ENCODE measurements around the gene RNF207.

The RNF207 gene

GRCh38 chr1:6269296-6269695 lies 63.4 kb downstream of the RNF207 start:
- Histone ChIP-seq H3K4me2 (ENCODE audit: low read length) (no peak overlapping the region), H3K36me3 (replicated peaks; ENCODE audit: low read depth, low read length) (no peaks in the 10 kb centered on the region), H2AFZ (ENCODE audit: low read depth, low read length) (no peak overlapping the region), H3K9me3 (ENCODE audit: insufficient read depth, low read length) (no peaks in the 10 kb centered on the region), H3K4me3 (ENCODE audit: low read length) (no peak overlapping the region), H3K27ac (ENCODE audit: low read length) (no peak overlapping the region), H3K9ac (ENCODE audit: low read length) (no peak overlapping the region), H3K4me1 (ENCODE audit: low read length) (no peaks in the 10 kb centered on the region), H4K20me1 (ENCODE audit: insufficient read depth, low read length) (no peaks in the 10 kb centered on the region), H3K79me2 (ENCODE audit: low read length) (no peaks in the 10 kb centered on the region), H3K27me3 (ENCODE audit: low read depth, low read length) (no peaks in the 10 kb centered on the region)
- TF ChIP-seq EZH2phosphoT487 (IDR thresholded peaks at IDR 0.05; ENCODE audit: low read depth): no peak

GRCh38 chr1:6269720-6270400 lies 63.9 kb downstream of the RNF207 start:
- Histone ChIP-seq H4K20me1 (ENCODE audit: insufficient read depth, low read length) (no peaks in the 10 kb centered on the region), H3K27me3 (ENCODE audit: low read depth, low read length) (no peaks in the 10 kb centered on the region), H3K79me2 (ENCODE audit: low read length) (no peaks in the 10 kb centered on the region), H3K27ac (ENCODE audit: low read length) (no peak overlapping the region), H3K36me3 (replicated peaks; ENCODE audit: low read depth, low read length) (no peaks in the 10 kb centered on the region), H3K4me3 (ENCODE audit: low read length) (no peak overlapping the region), H3K4me2 (ENCODE audit: low read length) (no peak overlapping the region), H3K4me1 (ENCODE audit: low read length) (no peaks in the 10 kb centered on the region), H3K9me3 (ENCODE audit: insufficient read depth, low read length) (no peaks in the 10 kb centered on the region), H3K9ac (ENCODE audit: low read length) (no peak overlapping the region), H2AFZ (ENCODE audit: low read depth, low read length) (no peak overlapping the region)
- TF ChIP-seq, protein P1, sequence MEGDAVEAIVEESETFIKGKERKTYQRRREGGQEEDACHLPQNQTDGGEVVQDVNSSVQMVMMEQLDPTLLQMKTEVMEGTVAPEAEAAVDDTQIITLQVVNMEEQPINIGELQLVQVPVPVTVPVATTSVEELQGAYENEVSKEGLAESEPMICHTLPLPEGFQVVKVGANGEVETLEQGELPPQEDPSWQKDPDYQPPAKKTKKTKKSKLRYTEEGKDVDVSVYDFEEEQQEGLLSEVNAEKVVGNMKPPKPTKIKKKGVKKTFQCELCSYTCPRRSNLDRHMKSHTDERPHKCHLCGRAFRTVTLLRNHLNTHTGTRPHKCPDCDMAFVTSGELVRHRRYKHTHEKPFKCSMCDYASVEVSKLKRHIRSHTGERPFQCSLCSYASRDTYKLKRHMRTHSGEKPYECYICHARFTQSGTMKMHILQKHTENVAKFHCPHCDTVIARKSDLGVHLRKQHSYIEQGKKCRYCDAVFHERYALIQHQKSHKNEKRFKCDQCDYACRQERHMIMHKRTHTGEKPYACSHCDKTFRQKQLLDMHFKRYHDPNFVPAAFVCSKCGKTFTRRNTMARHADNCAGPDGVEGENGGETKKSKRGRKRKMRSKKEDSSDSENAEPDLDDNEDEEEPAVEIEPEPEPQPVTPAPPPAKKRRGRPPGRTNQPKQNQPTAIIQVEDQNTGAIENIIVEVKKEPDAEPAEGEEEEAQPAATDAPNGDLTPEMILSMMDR (IDR thresholded peaks at IDR 0.05; ENCODE audit: low read depth, low read length): no peak
- TF ChIP-seq EZH2phosphoT487 (IDR thresholded peaks at IDR 0.05; ENCODE audit: low read depth): no peak

- H3K9ac ChIP-seq (ENCODE audit: low read length): no peak overlapping the region
- H3K27me3 ChIP-seq (ENCODE audit: low read depth, low read length): no peaks in the 10 kb centered on the region
- TF ChIP-seq, protein P1 (IDR thresholded peaks at IDR 0.05; ENCODE audit: low read depth, low read length): no peak
- no peak for TF ChIP-seq EZH2phosphoT487 (IDR thresholded peaks at IDR 0.05; ENCODE audit: low read depth)
- no peaks in the 10 kb centered on the region for H4K20me1 ChIP-seq (ENCODE audit: insufficient read depth, low read length)
- H3K36me3 ChIP-seq (replicated peaks; ENCODE audit: low read depth, low read length): no peaks in the 10 kb centered on the region
- H3K4me2 ChIP-seq (ENCODE audit: low read length): no peak overlapping the region
- no peaks in the 10 kb centered on the region for H3K79me2 ChIP-seq (ENCODE audit: low read length)
- no peak overlapping the region for H3K4me3 ChIP-seq (ENCODE audit: low read length)
- H3K4me1 ChIP-seq (ENCODE audit: low read length): no peaks in the 10 kb centered on the region
- no peak overlapping the region for H2AFZ ChIP-seq (ENCODE audit: low read depth, low read length)
- H3K27ac ChIP-seq (ENCODE audit: low read length): no peak overlapping the region
- no peaks in the 10 kb centered on the region for H3K9me3 ChIP-seq (ENCODE audit: insufficient read depth, low read length)
Observed at GRCh38 chr1:6270401-6270800, 64.5 kb downstream of the RNF207 start.

Data from OCI-LY3 (cell line).